Liver (tissue), 3 donors: Measurements from ENCODE around the gene DTX3L.

Source experiments
- CTCF ChIP-seq: fragments of 150-350 bp; IDR thresholded peaks from 2 replicates; pipeline ENCODE4 v1.5.1; 2017; ENCODE audit warnings: improper control_type of control experiment, low read depth, low read length; ENCODE audit not compliant: missing input control
- HNF4A ChIP-seq, 2 donors: conservative IDR thresholded peaks; 2 replicates each; pipeline ENCODE4 v1.6.1; 2016; ENCODE audit warnings: antibody characterized with exemption in 2 of 2, mild to moderate bottlenecking in 2 of 2
- donor health status: healthy.
- donor health status: healthy.

GRCh38 chr3:122586098-122586497 is 22.0 kb downstream of the DTX3L start:
- TF ChIP-seq HNF4A (conservative IDR thresholded peaks at IDR 0.05) (no peak), CTCF (no peak)
